H54 (cell line): ENCODE measurements around the gene RASAL3.
"Not testable (repeated sequence)": the region's sequence is repeated elsewhere in the genome, so short reads cannot be mapped to it uniquely, and the experiment has no call there.

ENCODE experiments used
- DNase-seq: peaks from one replicate; pipeline ENCODE4 v3.0.0; 2011; ENCODE audit warnings: low spot score, mixed read lengths; ENCODE audit not compliant: insufficient read length
- FAIRE-seq: peaks from 3 replicates; lab custom pipeline; 2011; peaks lifted over from hg19 to GRCh38; lab: Jason Lieb, UNC
- POLR2A ChIP-seq: IDR thresholded peaks from 2 replicates; pipeline ENCODE4 v1.6.1; 2011; ENCODE audit warnings: low read depth, mild to moderate bottlenecking, low read length

RASAL3 gene

DNA sequence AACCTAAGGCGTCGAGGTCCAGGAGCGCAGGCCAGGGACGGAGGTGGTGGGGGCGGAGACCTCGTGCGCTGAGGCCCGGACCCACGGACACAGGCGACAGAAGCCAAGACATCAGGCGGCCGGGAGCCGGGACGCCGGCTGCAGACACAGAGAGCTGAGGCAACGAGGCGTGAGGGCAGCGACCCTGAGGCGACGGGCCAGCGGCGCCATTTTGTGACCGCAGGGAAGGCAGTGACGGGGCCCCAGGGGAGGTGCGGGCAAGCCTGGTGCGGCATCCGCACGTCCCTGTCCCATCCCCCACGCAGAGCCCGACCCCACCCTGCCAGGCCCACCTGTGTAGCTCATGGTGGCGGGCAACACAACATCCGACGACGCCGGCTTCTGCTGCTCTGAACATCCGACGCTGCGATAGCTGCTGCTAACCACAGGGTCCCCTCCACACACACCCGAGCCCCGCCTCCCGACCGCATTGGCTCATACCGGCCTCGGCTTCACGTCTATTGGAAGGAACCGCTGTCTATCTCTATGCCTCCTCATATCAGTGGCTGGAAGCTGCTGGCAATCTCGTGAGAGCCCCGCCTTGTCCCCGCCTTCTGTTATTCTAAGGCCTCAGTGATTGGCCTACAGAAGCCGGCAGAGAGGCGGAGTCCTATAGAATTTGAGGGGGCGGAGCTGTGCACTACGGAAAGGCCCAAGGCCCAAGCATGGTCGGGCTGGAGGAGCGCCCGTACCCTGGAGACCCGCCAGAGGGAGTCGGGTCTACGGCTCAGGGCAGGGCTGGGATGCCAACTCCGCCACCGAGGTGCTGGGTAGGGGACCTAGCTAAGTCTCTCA is 45.5 kb downstream of the RASAL3 start, which contains the start of gene AKAP8L:
Gene AKAP8L (minus strand): TSS at position 410 of the 834 bp plus-strand sequence. CDS start 65 bp downstream, at position 345.
- FAIRE-seq: peak; percentile 72
- peak; percentile 92 for TF ChIP-seq POLR2A
- peak; percentile 98 for DNase-seq

DNA sequence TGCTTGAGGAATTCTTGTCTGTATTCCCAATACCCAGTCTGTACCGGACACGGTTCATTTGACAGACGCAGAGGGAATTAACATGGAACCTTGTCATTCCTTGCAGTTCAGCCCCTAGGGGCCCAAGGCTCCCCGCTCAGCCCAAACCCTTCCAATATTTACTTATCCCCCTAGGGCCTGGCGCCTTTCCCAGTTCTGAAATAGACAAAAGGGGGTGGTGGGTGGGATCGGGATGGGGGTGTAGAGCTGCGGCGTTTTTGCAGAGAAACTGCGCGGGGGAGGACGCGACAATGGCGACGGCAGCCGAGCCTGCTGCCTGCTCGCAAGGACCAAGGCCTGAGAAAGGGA is 46.1 kb downstream of the RASAL3 start:
- FAIRE-seq (no peak), DNase-seq (no peak)
- TF ChIP-seq POLR2A: no peak

DNA sequence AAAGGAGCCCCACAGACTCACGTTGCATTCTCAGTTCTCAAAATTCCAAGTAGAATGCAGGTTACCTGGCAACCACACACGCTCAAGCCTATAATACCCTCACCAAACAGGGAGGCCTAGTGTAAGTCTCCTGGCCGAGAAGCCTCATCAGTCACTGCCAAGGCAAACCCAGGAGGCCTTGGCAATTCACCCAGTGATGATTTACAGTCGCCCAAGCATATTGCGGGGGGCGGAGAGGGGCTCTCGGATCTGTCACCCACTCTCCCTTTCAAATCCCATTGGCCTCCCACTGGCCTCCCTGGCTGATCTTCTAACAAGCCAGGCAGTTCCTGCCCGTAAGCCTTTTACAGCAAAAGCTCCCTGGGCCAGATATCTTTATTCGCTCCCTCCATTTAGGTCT is 46.6 kb downstream of the RASAL3 start:
- FAIRE-seq: no peak
- TF ChIP-seq POLR2A: no peak

DNA sequence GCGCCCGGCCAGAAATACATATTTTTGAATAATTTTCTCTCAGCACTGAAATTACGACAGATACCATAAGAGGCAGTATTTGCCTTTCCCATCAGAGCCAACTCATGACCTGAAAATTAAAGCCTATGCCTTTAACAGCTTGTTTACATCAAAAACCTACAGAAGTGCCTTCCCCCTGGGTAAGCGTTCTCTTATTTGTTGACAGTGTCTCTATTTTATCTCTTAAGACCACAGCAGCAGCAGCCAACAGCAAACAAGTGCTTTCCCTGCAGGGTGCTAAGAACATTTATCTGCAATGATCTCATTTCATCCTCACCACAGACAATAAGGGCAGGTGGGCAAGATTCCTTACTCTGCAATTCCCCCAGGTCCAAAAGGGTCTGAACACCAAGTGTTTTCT is 51.5 kb downstream of the RASAL3 start:
- no peak for TF ChIP-seq POLR2A
- DNase-seq (no peak), FAIRE-seq (no peak)

More for the DNA sequence above, 46.6 kb downstream of the RASAL3 start:
- no peak for DNase-seq

DNA sequence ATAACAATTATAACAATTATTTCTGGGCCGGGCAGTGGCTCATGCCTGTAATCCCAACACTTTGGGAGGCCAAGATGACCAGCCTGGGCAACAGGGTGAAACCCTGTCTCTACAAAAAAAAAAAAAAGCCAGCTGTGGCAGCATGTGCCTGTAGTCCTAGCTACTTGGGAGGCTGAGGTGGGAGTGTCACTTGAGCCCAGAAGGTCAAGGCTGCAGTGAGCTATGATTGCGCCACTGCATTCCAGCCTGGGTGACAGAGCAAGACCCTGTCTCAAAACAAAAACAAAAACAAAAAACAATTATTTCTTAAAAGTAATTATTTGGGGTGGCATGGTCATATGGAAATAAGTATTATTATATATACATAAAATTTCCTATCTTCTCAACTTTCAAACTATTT is 53.0 kb downstream of the RASAL3 start:
- DNase-seq: not testable (repeated sequence)

DNA sequence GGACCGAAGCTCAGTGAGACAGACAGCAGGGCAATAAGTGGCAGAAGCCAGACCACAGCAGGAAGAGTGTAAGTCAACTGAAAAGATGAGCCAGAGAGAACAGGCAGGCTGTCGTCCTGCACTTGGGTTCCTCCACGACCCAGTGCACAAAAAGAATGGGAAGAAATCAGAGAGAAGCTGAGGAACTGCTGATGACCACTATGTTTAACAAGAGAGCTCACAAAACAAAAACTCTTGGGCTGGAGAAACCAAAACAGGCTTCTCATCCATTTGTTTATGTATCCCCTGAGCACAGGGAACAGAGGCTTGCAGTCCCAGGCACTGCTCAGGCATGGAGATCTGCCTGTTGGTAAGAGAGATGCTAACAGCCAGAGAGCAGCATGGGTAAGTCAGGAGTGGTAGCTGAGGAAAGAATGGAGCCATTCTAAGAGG is 59.5 kb downstream of the RASAL3 start:
- DNase-seq (no peak), FAIRE-seq (no peak)
- no peak for TF ChIP-seq POLR2A

More for the DNA sequence above, 53.0 kb downstream of the RASAL3 start:
- not testable (repeated sequence) for FAIRE-seq

DNA sequence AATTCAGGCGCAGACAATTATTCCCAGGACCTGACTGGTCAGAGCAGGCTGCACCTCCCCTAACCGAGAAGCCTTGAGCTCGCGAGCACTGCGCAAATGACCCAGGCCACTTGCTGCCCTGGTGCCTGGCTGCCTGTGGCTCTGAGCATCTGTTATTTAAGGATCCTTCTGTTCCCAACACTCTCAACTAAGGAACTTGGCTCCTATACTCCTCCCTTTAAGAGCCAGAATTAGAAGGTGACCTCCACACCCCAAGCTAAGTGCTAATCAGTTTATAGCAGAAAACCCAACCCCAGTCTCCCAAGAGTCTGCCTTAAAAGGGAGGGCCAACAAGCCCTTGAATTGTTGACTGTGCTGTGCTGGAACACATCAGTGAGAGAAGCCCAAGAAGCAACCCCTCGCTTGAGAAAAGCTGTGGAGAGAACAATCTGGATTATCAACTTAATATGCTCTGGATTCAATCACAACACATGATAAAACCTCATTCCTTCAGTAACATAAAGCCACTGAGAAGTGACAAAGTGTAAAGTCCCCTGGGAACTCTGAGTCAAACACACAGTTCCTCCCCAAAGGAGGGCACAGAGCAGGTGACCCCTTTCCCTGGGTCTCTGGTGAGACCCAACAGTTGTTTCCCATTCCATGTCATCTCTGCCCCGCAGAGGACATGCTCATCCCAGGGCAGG is 60.1 kb downstream of the RASAL3 start:
- DNase-seq: no peak
- FAIRE-seq: no peak
- TF ChIP-seq POLR2A: no peak

DNA sequence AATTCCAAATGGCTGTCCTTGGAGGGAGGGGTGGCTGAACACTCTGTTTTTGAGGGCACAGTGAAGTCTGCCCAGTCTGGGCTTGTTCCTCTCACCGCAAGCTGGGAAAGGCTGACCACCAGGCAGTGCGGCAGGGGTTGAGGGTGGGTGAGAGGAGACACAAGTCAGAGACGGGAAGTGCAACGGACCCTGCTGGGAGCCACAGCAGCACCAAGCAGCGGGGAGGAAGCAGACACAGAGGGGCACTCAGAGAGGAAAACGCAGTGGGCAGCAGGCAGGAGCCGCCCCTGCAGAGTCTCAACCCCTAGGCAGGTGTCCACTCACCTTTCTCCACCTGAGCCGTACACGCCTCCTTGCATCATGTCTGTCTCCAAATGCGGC is 61.2 kb downstream of the RASAL3 start:
- no peak for DNase-seq
- TF ChIP-seq POLR2A: no peak
- no peak for FAIRE-seq

DNA sequence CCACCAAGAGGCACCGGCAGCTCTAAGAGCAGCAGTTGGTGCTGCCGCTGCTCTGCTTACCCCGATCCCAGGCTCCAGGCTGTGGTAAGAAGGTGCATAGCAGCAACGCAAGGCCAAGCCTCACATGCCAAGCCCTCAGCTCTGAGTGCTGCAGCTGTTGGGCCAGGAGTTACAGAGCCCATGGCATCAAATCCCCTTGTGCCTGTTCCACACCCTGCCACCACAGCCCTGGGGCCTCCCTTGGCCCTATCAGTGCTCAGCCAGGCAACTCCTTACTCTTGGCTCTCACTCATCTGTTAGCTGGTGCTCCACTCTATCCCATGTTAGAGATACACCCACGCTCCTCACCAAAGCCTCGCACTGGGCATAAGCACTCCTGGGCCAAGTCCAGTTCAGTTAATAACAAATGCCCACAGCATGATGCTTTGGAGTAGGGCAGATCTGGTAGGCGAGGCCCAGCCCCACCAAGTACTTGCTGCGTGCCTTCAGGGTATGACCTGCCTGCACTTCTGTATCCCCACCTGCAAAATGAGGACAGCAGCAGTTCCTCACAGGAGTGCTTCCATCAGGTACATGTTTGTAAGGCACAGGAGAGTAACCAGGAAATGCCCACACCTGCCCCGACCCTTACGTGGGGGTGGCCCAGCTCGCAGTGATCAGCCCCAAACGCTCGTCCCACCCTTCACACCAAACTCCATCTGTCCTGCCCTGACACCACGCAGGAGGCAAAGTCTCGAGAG is 61.8 kb downstream of the RASAL3 start:
- no peak for FAIRE-seq
- TF ChIP-seq POLR2A: no peak
- DNase-seq: no peak
